Stimulated activated CD4-positive, alpha-beta T cell treated with anti-CD3 and anti-CD28 coated beads, Interleukin-12 subunit alpha, Interleukin-12 subunit beta, amount 100 ng/mL, for 4 hours (primary cell): ENCODE data around the gene SLC10A6.
"Not testable (repeated sequence)": the region's sequence is repeated elsewhere in the genome, so short reads cannot be mapped to it uniquely, and the experiment has no call there.

Experiments used
- DNase-seq: peaks from one replicate; pipeline ENCODE4 v3.0.0-alpha.2; 2020

Gene SLC10A6, protein sequence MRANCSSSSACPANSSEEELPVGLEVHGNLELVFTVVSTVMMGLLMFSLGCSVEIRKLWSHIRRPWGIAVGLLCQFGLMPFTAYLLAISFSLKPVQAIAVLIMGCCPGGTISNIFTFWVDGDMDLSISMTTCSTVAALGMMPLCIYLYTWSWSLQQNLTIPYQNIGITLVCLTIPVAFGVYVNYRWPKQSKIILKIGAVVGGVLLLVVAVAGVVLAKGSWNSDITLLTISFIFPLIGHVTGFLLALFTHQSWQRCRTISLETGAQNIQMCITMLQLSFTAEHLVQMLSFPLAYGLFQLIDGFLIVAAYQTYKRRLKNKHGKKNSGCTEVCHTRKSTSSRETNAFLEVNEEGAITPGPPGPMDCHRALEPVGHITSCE

DNA sequence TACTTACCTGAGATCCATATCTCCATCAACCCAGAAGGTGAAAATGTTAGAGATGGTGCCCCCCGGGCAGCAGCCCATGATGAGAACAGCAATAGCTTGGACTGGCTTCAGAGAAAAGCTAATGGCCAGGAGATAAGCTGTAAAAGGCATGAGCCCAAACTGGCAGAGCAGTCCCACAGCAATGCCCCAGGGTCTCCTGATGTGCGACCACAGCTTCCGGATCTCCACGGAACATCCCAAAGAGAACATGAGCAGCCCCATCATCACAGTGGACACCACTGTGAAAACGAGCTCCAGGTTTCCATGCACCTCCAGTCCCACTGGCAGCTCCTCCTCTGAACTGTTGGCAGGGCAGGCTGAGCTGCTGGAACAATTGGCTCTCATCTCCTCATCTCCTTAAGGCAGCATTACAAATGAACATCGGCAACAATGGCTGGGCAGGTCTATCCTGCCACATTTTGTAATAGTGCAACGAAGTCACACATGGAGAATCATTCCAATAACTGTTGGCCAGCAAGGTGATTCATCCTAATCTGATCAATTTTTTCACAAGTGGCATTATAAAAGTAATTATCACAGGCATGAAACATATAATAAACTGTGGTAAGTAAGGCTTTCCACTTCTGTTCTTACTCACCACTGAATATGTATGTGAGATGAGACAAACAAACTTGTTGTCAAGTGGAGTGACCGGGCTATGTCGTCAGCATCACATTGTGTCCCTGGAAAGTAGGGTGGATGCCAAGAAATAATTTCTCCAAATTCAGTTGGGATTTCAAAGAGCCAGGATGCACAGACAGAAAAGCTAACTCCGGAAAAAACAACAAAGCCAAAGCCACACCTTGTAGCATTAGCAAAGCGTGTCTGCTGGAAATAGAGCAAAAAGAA is at the start of gene SLC10A6:
SLC10A6 (minus strand) TSS at position 653 of the 888 bp plus-strand sequence; CDS start at position 384, 269 bp downstream.
- DNase-seq: no peak

DNA sequence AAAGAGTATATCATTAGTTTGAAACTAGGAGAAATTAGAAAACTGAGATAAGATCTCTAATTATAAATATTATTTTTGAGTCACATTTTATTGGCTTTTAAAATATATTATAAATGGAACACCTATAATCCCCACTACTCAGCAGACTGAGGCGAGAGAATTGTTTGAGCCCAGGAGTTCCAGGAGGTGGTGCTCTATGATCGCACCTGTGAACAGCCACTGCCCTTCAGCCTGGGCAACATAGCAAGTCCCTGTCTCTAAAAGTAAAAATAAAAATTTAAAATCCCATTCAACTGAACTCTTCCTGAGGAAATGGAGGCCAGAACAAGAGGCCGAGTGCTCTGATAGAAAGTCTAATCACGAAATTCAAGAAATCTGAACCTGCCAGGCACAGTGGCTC is 49.4 kb upstream of the SLC10A6 start:
- DNase-seq: no peak

DNA sequence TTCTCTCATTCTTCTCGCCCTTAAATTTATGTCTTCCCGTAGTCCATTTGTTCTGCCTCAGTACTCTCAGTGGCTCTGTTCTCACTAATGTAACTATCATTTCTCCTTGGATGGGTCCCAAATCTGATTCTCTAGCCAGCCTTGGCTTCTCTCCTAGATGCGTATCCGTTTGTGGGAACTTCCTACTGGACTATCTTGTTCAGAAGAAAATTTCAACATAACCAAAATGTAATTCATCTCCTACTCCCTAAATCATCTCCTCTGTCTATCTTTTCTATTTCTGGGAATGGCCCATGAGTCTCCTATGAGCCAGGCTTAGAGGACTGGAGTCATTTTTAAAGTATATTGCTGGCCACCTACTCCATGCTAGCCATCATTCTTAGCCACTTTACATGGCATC is 47.4 kb upstream of the SLC10A6 start:
- DNase-seq: no peak

DNA sequence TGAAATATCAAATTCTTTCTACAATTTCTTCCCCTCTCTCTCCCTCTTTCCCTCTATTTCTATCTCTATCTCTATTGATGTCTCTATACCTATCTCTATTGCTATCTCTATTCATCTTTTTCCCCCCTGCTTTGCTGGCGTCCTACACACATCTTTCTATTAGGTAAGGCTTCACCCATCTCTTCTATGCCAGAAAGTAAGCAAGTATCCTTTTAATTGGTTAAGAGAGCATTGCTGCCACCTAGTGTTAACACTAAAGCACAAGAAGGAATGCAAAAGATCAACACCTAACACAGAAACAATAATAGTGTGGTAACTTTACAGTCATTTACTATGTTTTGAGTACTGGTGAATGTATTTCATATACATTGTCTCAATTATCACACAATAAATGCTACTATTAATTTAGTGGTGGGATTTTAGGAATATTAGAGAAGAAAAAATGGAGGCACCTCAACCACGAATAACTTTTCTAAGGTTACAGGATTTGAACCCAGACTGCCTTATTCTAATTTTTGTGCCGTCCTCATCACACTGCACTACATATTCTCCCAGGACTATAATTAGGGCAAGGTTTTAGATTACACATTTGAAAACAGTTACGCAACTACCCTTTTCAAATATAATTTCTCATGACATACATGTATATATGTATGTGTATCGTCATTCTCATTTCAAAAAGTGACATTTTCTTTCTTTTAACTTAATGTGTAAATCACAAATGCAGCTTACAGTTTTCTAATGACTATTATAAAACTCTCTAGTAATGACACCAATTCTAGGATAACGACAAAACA is 46.7 kb upstream of the SLC10A6 start:
- no peak for DNase-seq

DNA sequence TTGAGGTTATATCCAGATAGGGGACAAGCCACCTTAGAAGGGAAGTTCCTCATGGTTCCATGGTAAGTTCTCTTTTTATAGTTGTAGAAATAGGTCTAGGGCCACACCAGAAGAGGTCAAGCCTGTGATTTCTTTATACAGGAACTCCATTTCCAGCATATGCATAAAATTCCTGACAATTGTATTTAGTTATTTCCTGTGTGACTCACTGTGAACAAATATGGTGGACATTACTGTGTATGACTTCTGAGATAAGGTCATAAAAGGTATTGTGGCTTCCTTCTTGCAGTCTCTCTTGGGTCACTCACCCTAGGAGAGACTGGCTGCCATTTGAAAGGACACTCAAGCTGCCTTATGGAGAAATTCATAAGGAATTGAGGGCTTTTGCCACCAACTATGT is 45.3 kb upstream of the SLC10A6 start:
- DNase-seq: no peak

DNA sequence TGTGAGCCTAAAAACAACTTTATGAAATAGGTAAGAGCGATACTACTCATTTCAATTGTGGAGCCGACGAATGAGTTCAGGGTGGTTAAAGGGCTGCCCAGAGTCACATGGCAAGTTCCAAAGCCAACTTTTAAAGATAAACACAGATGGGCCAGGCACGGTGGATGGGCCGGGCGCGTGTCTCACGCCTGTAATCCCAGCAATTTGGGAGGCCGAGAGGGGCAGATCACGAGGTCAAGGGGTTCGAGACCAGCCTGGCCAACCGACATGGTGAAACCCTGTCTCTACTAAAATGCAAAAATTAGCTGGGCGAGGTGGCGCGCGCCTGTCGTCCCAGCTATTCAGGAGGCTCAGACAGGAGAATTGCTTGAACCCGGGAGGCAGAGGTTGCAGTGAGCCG is 44.0 kb upstream of the SLC10A6 start:
- no peak for DNase-seq

DNA sequence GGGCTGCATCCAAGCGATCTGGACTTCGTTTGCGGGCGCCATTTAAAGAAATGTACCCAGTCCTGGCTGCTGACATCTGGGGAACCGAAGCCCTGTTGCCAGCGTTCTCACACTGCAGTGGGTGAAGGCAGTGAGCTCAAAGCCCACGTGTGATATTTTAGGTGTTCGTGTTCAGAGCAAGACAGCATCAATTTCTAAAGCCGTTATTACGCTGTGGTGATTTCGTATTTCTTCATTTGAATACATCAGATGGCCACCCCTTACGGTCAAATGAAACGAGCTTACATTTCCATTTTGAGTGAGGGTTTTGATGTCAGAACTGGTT is 43.4 kb upstream of the SLC10A6 start:
- no peak for DNase-seq

DNA sequence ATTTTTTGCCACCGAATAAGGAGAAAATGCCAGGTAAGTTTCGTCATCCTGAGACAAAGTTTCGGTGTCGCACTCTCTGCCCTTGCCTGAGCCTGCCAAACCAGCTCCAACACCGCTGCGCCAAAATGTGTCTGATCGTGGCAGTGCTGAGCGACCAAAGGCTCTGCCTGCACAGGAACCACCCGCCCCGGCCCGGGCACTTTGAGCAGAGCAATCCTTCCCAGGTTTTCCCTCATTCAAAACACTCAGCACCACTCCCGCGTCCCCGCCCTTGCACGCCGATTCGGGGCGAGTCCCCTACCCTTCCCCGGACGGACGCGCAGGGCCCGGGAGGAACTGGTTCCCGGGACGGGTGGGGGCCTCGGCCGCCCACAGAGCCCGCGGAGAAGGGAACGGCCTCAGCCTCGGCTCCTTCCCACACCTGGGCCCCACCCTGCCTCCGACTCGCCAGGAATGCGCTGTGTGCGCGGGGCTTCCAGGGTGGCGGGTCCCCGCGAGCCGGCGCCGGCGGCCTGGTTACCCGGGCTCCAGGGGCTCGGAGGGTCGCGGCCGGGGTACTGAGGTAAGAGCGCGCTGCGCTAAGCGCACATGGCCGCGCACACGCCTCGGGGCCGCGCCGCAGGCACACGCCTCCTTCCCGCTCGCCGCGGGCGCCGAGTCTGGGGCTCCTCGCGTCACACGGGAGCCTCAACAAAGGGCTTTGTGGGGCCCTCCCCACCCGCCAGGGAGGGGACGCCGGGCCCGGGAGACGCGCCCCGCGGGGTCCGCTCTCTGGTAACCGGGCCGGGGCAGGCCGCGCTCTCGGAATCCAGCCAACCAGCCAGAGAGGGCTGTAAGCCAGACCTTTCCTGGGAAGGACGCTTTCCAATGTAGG is 42.8 kb upstream of the SLC10A6 start, which contains the start of gene C4orf36:
C4orf36 (minus strand) TSS at position 661 of the 874 bp plus-strand sequence. CDS start 902 bp downstream, outside the sequence.
- peak; percentile 32 for DNase-seq

DNA sequence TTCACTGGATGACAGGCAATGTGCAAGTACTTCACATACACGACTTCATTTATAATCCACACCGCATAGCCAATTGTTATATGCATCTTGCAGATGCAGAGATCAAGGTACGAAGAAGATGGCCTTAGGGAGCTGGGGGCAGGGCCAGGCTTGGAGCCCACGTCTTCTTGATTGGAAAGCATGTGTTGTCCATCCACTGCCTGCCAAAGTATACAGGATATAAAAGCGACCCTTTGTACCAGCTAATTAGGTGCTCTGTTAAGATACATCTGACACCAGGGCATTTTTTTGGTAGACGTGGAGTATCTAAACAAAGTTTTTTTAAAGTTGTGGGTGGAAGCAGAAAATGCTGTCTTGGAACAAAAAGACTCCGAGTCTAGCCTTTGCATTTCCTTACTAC is 41.6 kb upstream of the SLC10A6 start:
- no peak for DNase-seq

DNA sequence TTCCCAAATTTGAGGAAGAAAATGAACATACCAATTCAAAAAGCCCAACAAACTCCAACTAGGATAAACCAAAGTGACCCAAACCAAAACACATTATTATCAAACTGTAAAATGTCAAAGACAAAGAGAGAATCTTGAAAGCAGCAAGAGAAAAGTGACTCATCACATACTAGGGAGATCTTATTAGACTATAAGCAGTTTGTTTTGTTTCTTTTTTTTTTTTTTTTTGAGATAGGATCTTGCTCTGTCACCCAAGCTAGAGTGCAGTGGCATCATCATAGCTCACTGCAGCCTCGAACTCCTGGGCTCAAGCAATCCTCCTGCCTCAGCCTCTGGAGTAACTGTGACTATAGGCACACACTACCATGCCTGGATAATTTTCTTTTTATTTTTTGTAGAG is 30.5 kb upstream of the SLC10A6 start:
- no peak for DNase-seq

DNA sequence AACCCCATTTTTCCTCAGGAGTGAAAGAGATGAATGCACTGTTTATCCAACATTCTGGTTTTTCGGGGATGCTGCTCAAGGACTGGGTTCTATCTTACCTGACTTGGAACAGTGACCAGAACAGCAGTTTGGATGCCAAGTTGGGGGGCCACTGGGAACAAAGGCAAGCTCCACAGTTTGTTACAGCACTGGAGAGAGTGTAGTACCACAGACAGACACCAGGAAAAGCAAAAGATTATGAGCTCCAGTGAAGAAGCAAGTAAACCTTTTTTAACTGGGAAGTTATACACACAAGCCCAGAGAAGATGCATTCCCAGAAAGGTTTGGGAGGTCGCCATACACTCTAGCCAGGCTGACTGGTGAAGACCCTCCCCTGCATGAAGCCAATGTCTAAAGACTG is 29.5 kb upstream of the SLC10A6 start:
- no peak for DNase-seq

DNA sequence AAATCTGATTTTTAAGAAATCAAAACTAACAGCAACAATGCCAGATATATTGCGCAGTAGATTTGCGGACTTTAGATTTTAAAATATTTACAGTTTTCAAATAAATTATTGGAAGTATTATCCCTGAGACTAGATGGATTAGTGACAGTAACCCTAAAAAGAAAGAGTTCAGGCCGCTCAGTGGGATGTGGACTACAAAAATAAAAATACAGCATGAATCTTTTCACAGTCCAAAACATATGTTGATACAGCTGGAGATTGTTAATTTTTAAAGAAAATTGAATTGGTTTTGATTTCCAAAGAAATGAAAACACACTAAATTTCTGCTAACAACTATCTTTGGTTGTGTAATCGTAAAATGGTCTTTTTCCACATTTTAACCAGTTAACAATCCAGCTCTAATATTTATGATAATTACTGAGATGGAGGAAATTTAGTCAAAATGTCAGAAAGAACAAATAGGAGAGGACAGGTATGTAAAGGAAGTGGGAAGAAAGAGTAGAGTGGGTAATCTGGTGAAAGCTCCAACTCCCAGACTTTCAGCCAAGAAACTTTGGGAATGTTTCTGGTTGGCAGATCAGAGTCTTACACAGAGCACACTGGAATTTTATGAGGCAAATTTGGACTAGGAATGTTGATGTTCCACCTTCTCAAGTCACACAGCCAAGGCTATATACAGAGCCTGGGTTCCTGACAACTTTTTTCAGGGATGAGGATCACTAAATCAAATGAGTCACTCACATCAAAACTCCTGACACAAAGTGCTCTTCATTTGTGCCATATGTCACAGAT is 27.9 kb upstream of the SLC10A6 start:
- no peak for DNase-seq

DNA sequence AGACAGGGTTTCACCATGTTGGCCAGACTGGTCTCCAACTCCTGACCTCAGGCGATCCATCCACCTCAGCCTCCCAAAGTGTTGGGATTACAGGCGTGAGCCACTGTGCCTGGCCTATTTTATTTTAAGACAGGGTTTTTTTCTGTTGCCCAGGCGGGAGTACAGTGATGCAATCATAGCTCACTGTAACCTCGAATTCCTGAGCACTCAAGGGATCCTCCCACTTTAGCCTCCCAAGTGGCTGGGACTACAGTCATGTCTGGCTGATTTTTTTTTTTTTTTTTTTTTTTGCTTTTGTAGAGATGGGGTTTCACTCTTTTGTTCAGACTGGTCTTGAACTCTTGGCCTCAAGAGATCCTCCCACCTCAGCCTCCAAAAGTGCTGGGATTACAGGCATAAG is 26.3 kb upstream of the SLC10A6 start:
- not testable (repeated sequence) for DNase-seq

DNA sequence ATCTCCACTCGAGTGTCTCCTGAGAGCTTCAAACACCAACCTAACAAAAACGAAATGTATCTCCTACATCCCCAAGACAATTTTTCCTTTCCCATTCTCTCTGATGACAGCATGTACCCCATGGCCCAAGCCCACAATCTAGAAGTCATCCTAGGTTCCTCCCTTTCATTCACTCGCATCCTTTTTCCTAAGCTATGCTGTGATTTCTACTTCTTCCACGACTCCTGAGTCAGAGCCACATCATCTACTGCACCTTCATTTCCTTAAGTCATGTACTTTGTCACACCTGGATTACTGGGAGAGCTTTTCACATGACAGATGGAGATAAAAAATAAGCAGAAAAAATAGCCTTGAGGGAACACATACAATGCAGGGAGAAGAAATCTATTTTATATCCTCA is 23.0 kb upstream of the SLC10A6 start:
- no peak for DNase-seq

DNA sequence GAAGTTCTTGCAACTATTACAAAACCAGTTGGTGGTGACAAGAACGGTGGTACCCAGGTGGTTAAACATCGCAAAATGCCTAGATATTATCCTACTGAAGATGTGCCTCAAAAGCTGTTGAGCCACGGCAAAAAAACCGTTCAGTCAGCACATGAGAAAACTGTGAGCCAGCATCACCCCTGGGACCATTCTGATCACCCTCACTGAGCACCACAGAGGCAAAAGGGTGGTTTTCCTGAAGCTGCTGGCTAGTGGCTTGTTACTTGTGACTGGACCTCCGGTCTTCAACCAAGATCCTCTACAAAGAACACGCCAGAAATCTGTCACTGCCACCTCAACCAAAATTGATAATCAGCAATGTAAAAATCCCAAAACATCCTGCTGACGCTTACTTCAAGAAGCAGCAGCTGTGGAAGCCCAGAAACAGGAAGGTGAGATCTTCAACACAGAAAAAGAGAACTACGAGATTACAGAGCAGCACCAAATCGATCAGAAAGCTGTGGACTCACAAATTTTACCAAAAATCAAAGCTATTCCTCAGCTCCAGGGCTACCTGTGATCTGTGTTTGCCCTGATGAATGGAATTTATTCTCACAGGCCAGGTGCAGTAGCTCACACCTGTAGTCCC is 21.4 kb upstream of the SLC10A6 start:
- DNase-seq: no peak

DNA sequence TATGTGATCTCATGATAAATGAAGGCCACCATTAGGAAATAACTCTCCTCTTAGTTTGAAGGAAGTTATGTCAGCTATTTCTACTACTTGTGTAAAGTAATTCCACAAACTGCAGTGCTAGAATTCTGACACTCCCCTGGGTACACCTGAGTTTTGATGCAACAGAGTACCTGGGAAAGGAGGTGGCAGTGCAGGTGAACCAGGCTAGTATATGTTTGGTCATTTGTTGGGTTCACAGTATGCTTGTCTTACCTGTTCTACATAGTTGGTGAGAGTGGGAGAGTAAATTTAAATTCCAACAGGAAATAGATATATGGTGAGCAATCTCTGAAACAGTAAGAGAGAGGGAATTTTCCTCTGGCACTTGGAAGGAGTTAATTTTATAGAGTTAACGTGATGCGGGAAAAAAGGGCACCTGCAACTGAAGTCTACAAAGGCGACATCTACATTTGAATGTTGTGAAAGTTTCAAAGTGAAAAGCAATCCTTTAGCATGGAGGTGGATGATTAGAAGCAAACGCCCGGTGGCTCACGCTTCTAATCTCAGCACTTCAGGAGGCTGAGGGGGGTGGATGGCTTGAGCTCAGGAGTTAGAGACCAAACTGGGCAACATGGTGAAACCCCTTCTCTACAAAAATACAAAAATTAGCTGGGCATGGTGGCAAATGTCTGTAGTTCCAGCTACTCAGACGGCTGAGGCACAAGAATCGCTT is 8.3 kb upstream of the SLC10A6 start:
- DNase-seq: no peak

DNA sequence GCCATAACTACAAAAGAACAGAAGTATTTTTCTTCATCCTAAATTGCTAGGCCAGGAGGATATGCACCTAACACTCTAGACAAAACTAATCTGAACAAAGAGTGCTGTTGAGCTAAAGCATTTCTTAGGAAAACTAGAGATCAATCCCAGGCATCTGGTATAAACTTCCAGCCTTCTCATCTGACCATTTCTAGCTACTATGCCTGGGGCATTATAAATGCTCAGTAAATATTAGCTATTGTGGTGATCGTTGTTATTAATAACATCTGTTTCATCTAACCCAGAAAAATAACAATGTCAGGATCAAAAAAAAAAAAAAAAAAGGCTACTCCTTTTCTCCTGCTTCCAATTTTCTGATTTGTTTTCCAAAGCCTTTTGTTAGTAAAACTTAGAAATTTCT is 7.7 kb upstream of the SLC10A6 start:
- no peak for DNase-seq

DNA sequence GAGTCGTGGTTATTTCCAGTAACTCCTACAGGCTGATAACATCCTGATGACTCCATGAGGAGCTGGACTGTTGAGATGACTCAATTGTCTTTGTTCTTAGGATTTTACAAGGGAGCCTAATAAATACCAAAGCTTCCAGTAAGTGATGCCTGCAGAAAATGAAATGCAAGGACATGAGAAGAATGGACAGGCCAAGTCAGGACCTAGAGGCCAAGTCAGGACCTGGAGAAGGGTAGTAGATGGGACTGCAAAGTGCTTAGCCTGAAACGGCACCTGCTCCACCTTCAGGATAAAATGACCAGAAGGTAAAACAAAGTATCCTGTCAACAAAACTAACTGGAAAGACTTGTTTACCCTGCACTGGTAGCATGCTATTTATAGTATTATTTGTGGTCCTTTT is 6.4 kb upstream of the SLC10A6 start:
- no peak for DNase-seq

DNA sequence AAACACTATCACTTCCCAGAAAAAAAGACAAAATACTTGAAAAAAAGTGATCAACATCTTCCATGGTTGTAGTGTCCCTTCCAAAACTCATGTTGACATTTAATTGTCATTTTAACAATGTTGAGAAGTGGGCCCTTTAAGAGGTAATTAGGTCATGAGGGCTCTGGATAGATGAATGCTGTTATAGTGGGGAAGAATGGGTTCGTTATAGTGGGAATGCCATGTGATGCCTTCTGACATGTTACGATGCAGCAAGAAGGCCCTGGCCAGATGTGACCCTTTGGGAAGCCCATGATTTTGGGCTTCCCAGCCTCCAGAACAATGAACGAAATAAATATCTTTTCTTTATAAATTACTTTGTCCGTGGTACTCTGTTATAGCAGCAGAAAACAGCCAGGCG is 4.0 kb upstream of the SLC10A6 start:
- DNase-seq: no peak

DNA sequence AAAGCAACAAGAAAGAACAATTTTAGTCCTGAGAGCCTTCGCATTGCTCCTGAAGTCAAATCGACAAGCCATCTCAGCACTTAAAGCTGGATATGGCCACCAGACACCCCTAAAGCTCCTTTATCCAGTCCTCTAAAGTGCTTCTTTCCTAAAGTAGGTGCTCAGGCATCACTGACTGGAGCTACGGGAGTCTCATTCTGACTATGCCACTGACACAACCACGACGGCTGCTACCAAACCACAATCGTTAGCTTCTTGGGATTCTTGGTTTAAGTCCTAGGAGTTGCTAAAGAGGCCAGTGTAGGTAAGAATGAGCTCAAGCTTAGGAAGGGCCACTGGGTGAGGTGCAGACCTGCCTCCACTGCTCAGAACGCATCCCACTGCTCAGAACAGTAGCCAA is 1.0 kb downstream of the SLC10A6 start:
- no peak for DNase-seq
